Heart left ventricle (tissue), 16 donors: Measurements from ENCODE around the gene WTAP. TPM values are rescaled to one million over a fixed set of nuclear protein-coding genes. Genes with fewer than 3 reads are reported as not detected.
A peak's percentile ranks its signal among the peaks of the same experiment; 100 is the strongest.

ENCODE experiments used
- ATAC-seq, 4 donors: fragments of 200-7000 bp; cut with Tn5 transposase; one replicate each; pipeline ENCODE4 v1.9.1; 2020 to 2022; ENCODE audit warnings: moderate library complexity in 4 of 4, mild to moderate bottlenecking in 3 of 4, moderate number of reproducible peaks in 1 of 4
- DNase-seq, 5 donors: peaks; one replicate each; pipeline ENCODE4 v3.0.0-alpha.2; 2020
- H3K27ac ChIP-seq, 12 donors: fragments of 200-600 bp; sonication (generic) in 4 of 12; one replicate each; pipeline versions ENCODE4 v1.5.0 to v1.8.0; 2016 to 2022; ENCODE audit warnings: mild to moderate bottlenecking in 2 of 12
- H3K27me3 ChIP-seq, 9 donors: fragments of 200-600 bp; sonication (generic) in 2 of 9; one replicate each; pipeline versions ENCODE4 v1.5.1 to v1.8.0; 2016 to 2022; ENCODE audit warnings: mild to moderate bottlenecking in 3 of 9
- H3K36me3 ChIP-seq, 9 donors: fragments of 200-600 bp; sonication (generic) in 2 of 9; one replicate each; pipeline versions ENCODE4 v1.5.0 to v1.8.0; 2018 to 2022; ENCODE audit warnings: mild to moderate bottlenecking in 2 of 9
- H3K4me1 ChIP-seq, 12 donors: fragments of 200-600 bp; sonication (generic) in 4 of 12; one replicate each; pipeline versions ENCODE4 v1.5.0 to v1.8.0; 2016 to 2022; ENCODE audit warnings: mild to moderate bottlenecking in 3 of 12
- H3K4me3 ChIP-seq, 12 donors: fragments of 200-600 bp; sonication (generic) in 4 of 12; one replicate each; pipeline versions ENCODE4 v1.5.0 to v1.8.0; 2017 to 2022; ENCODE audit warnings: mild to moderate bottlenecking in 9 of 12, moderate library complexity in 4 of 12
- H3K9me3 ChIP-seq, 12 donors: fragments of 200-600 bp; sonication (generic) in 4 of 12; one replicate each; pipeline versions ENCODE4 v1.5.0 to v1.8.0; 2016 to 2022; ENCODE audit warnings: mild to moderate bottlenecking in 1 of 12
- POLR2A ChIP-seq, 2 donors: fragments of 450-650 bp; IDR thresholded peaks; one replicate each; pipeline ENCODE4 v1.6.1; 2017; ENCODE audit warnings: antibody characterized with exemption in 2 of 2, mild to moderate bottlenecking in 2 of 2, moderate library complexity in 2 of 2
- WGBS, 4 donors: extraction: QIAGEN DNeasy Blood & Tissue Kit in 2 of 4; methylation state at CpG; one replicate each; pipeline versions ENCODE4 v1.1.5 to v1.1.7; 2013 to 2018; 5-methylcytosine and 5-hydroxymethylcytosine counted together
- intact Hi-C, 10 donors: fragments of 100-400 bp; cut with DNase I; formaldehyde crosslinking; loops; one replicate each; pipeline versions ENCODE4 v1.11.1 to v1.14.2; 2022
- polyA plus RNA-seq, 2 donors: library from polyadenylated mRNA; stranded (reverse); fragments of 200-250 nt; gene quantifications; one replicate each; pipeline ENCODE4 v1.2.3, GENCODE V29; 2013
- total RNA-seq, 9 donors: library from RNA; depleted of rRNA in 2 of 9; stranded (reverse); fragments of >200 nt in 2 of 9; fragmentation: NEBNext Ultra II Directional in 3 of 9; extraction: Animal tissue kit (Norgen Biotek cat#: 25700) in 3 of 9; gene quantifications; one replicate each; pipeline versions ENCODE4 v1.1.0 to v1.2.4, GENCODE V29; 2016 to 2023
- TF ChIP-seq, protein P1 (sequence below), 12 donors: fragments of 200-600 bp; sonication (generic) in 4 of 12; IDR thresholded peaks; one replicate each; pipeline versions ENCODE4 v1.5.0 to v1.8.0; 2018 to 2022; ENCODE audit warnings: antibody characterized with exemption in 12 of 12, mild to moderate bottlenecking in 5 of 12
- donor health status: ischemic (EF 13 %, LVEDD 7.1; RV severe dilation, severe dysfunction).
- donor health status: healthy with polysubstance abuse.
- donor health status: DM: no; HTN: yes; CAD: no.
- donor health status: DM: no; HTN: no; CAD: no.
- donor health status: ischemic (EF 25% LVEDD 6.9; RV normal size, moderate dysfunction).
- donor health status: ischemic (EF 25% LVEDD 5.7; RV mildly dilated, moderate dysfunction).
- donor health status: healthy.
- donor health status: DM: yes; HTN: yes; CAD: no.
- donor health status: ischemic (EF 35%, LVEDD 5.7; RV mildly dilated, moderate dysfunction).
- donor health status: nonischemic (EF 11% LVEDD 7.7; RV severe dilation, severe dysfunction).
- donor health status: DM: yes; HTN: yes; CAD: no.
- donor health status: PGD.
- donor health status: ischemic (EF 29% LVEDD 5.4; RV normal size, mild dysfunction).
- donor health status: nonischemic (EF 23%, LVEDD 6.1; RV moderate dilation, normal function).

Gene WTAP
- total and polyA plus RNA-seq, 11 donors: 30.7 to 75.3 (median 48.2) TPM

DNA sequence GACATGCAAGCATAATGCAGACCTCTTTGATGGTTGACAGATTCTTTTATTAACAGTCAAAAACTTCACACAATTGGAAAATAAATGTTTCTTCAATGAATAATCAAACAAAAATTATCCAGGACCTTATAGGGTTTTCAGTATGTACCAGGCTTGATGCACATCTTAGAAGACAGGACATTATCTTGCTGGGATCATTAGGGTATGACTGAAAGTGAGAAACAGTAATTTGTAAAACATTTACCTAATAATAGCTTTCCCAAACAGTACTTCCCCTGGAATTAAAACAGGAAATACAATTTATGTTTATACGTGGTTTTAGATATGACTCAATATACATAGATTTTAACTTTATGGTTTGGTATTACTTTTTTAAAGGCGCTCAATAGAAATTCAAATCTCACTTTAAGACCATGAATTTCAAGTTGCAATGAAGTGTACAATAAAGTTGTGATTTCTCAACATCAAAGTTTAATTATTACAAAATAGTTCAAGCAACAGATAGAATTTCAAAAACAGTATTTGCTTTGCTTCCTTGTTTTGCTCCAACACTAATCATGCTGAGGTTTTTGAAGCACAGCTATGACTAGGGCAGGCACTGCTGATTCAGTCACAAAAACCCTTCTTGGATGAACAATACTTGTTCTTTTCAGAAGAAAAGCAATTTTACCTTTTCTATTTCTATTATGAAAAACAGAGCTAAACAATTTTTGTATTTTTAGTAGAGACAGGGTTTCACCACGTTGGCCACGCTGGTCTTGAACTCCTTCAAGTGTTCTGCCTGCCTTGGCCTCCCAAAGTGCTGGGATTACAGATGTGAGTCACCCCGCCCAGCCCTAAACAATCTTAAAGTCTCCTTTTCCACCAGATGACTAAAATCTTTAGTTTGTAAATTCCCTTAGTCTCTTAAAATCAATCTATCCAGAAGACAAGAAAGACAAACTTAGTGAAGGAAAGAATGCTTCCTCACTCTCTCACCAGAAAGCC lies 47.9 kb upstream of the WTAP start:
- 68 to 79% (median 72%) methylated on average over 5 of the region's 5 CpGs for WGBS, 4 donors
- no peak for ATAC-seq
- H3K9me3 ChIP-seq: peaks cover 0 to 2% (median 0%) of the 10 kb centered on the region in 12 donors
- intact Hi-C loops: no loop called here
- no peaks in the 10 kb centered on the region for H3K27me3 ChIP-seq
- peaks cover 0 to 81% (median 54%) of the 10 kb centered on the region in 9 donors for H3K36me3 ChIP-seq
- peak overlapping the region in 1 of 12 donors; percentile 28 for H3K27ac ChIP-seq
- no peak for DNase-seq
- TF ChIP-seq POLR2A (IDR thresholded peaks at IDR 0.05): no peak
- TF ChIP-seq, protein P1, sequence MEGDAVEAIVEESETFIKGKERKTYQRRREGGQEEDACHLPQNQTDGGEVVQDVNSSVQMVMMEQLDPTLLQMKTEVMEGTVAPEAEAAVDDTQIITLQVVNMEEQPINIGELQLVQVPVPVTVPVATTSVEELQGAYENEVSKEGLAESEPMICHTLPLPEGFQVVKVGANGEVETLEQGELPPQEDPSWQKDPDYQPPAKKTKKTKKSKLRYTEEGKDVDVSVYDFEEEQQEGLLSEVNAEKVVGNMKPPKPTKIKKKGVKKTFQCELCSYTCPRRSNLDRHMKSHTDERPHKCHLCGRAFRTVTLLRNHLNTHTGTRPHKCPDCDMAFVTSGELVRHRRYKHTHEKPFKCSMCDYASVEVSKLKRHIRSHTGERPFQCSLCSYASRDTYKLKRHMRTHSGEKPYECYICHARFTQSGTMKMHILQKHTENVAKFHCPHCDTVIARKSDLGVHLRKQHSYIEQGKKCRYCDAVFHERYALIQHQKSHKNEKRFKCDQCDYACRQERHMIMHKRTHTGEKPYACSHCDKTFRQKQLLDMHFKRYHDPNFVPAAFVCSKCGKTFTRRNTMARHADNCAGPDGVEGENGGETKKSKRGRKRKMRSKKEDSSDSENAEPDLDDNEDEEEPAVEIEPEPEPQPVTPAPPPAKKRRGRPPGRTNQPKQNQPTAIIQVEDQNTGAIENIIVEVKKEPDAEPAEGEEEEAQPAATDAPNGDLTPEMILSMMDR (IDR thresholded peaks at IDR 0.05): no peak
- no peak overlapping the region for H3K4me3 ChIP-seq
- H3K4me1 ChIP-seq: peaks cover 0 to 51% (median 3%) of the 10 kb centered on the region in 12 donors

DNA sequence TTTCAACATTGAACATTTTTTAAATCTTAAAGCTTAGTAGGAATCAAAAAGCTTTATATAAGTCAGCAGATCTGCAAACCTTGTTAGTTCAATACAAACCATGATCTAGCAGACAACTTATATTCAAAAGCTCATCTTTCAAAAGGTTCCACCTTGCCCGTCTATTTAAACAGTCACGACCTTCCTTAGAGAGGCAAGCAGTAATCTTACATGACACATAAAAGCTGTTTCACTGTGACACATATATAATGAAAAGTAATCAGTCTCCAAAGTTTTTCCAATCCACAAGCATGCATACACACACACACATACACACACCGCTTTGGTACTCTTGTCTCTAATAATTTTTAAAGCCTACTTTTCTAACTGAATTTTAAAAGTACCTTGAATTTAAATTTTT lies 47.2 kb upstream of the WTAP start:
- no peak overlapping the region for H3K4me3 ChIP-seq
- WGBS, 4 donors: 68 to 75% (median 71%) methylated on average over 3 of the region's 3 CpGs
- peaks cover 0 to 52% (median 3%) of the 10 kb centered on the region in 12 donors for H3K4me1 ChIP-seq
- DNase-seq (no peak), ATAC-seq (no peak)
- peak overlapping the region in 1 of 12 donors; percentile 28 for H3K27ac ChIP-seq
- H3K36me3 ChIP-seq: peaks cover 0 to 88% (median 61%) of the 10 kb centered on the region in 9 donors
- intact Hi-C loops: no loop called here
- TF ChIP-seq, protein P1 (IDR thresholded peaks at IDR 0.05): no peak
- TF ChIP-seq POLR2A (IDR thresholded peaks at IDR 0.05): no peak
- peaks cover 0 to 2% (median 0%) of the 10 kb centered on the region in 12 donors for H3K9me3 ChIP-seq
- no peaks in the 10 kb centered on the region for H3K27me3 ChIP-seq

DNA sequence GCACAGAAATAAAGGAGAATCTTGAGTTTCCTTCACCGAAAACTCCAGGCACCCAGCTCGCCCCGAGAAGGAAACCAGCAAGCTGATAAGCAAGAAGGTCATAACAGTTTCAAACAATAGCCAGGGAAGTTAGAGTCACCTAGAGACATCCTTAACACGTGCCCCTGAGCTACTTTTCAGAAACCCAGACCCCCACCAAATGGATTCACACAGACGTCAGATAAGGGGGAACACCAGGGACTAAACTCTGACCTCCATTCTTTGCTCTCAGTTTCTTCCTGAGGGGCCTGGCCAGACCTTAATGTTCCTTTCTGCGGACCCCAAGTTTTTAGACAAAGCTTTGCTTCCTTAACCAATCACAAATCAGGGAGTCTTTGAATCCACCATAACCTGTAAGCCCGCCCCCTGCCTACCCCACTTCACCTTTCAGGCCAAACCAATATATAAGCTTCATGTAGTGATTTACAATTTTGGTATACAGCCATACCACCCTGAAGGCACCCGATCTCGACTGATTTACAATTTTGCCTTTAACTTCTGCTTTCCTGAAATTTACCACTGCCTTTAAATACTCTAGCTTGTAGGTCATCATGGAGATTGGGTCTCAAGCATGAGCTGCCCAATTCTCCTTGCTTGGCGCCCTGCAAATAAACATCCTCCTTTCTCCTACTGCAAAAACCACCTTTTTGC lies 46.0 kb upstream of the WTAP start:
- H3K27ac ChIP-seq: no peak overlapping the region
- DNase-seq (no peak), ATAC-seq (peak in 2 of 4 donors; percentile 21 to 49)
- H3K9me3 ChIP-seq: peaks cover 0 to under 1% (median 0%) of the 10 kb centered on the region in 12 donors
- H3K36me3 ChIP-seq: peaks cover 0 to 100% (median 71%) of the 10 kb centered on the region in 9 donors
- WGBS, 4 donors: 62 to 67% (median 63%) methylated on average over 10 of the region's 10 CpGs
- TF ChIP-seq, protein P1 (IDR thresholded peaks at IDR 0.05): no peak
- TF ChIP-seq POLR2A (IDR thresholded peaks at IDR 0.05): no peak
- H3K27me3 ChIP-seq: no peaks in the 10 kb centered on the region
- H3K4me1 ChIP-seq: peaks cover 0 to 59% (median 3%) of the 10 kb centered on the region in 12 donors
- no peak overlapping the region for H3K4me3 ChIP-seq
- intact Hi-C loops: no loop called here

DNA sequence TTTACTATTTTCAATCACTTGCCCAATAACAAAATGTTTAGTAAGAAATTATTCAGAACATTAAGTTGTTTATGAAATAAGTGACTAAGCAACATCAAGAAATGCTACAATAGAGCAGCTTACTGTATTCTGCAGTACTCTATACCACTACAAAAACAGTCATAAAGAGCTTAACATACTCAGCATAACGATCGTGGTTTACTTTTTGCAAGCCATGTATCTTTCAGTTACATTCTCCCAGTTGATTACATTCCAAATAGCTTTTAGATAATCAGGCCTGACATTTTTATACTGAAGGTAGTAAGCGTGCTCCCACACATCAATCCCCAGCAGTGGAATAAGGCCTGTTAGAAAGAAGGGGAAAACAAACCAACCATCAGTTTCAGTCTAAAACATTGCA lies 45.0 kb upstream of the WTAP start:
- Histone ChIP-seq H3K4me3 (no peak overlapping the region), H3K9me3 (no peaks in the 10 kb centered on the region), H3K4me1 (peaks cover 0 to 67% (median 8%) of the 10 kb centered on the region in 12 donors), H3K36me3 (peaks cover 0 to 100% (median 80%) of the 10 kb centered on the region in 9 donors), H3K27me3 (no peaks in the 10 kb centered on the region), H3K27ac (no peak overlapping the region)
- DNase-seq (no peak), ATAC-seq (no peak)
- intact Hi-C loops: no loop called here
- 54 to 68% (median 63%) methylated on average over 3 of the region's 3 CpGs for WGBS, 4 donors
- TF ChIP-seq POLR2A (IDR thresholded peaks at IDR 0.05): no peak
- TF ChIP-seq, protein P1 (IDR thresholded peaks at IDR 0.05): no peak
